Liver (tissue), 9 donors: ENCODE results near the gene DOCK9. TPM values are rescaled to one million over a fixed set of nuclear protein-coding genes. Genes with fewer than 3 reads are reported as not detected.

Experiments used
- DNase-seq: peaks from one replicate; pipeline ENCODE4 v3.0.0-alpha.2; 2017; ENCODE audit warnings: low spot score
- H3K27ac ChIP-seq, 2 donors: one replicate each; pipeline ENCODE4 v1.7.0; 2013; ENCODE audit warnings: inconsistent platforms in 2 of 2, low read length in 2 of 2, control low read depth in 1 of 2, low read depth in 1 of 2, mild to moderate bottlenecking in 1 of 2
- H3K27me3 ChIP-seq, 4 donors: one replicate each; pipeline versions ENCODE4 v1.6.1 to v1.7.0; 2013; ENCODE audit warnings: low read length in 3 of 4, inconsistent platforms in 1 of 4, mild to moderate bottlenecking in 1 of 4, moderate library complexity in 1 of 4; ENCODE audit not compliant: control insufficient read depth in 4 of 4, insufficient read depth in 4 of 4
- H3K36me3 ChIP-seq, 4 donors: one replicate each; pipeline versions ENCODE4 v1.6.1 to v1.7.0; 2013; ENCODE audit warnings: low read length in 3 of 4, mild to moderate bottlenecking in 3 of 4, low read depth in 1 of 4, moderate library complexity in 1 of 4; ENCODE audit not compliant: control insufficient read depth in 4 of 4, insufficient read depth in 3 of 4
- H3K4me1 ChIP-seq, 4 donors: one replicate each; pipeline versions ENCODE4 v1.6.1 to v1.7.0; 2013; ENCODE audit warnings: low read length in 3 of 4, mild to moderate bottlenecking in 3 of 4, moderate library complexity in 1 of 4; ENCODE audit not compliant: control insufficient read depth in 4 of 4, insufficient read depth in 4 of 4
- H3K4me3 ChIP-seq, 3 donors: one replicate each; pipeline versions ENCODE4 v1.6.1 to v1.7.0; 2013; ENCODE audit warnings: low read length in 3 of 3, control low read depth in 1 of 3, low read depth in 1 of 3, mild to moderate bottlenecking in 1 of 3
- H3K9ac ChIP-seq, 2 donors: one replicate each; pipeline ENCODE4 v1.7.0; 2013; ENCODE audit warnings: low read length in 2 of 2, mild to moderate bottlenecking in 2 of 2, moderate library complexity in 2 of 2, control low read depth in 1 of 2, low read depth in 1 of 2
- H3K9me3 ChIP-seq, 4 donors: one replicate each; pipeline versions ENCODE4 v1.6.1 to v1.7.0; 2013; ENCODE audit warnings: low read length in 3 of 4; ENCODE audit not compliant: control insufficient read depth in 4 of 4
- ATF3 ChIP-seq: IDR thresholded peaks from 2 replicates; pipeline ENCODE4 v1.6.1; 2016; ENCODE audit warnings: antibody characterized with exemption
- CTCF ChIP-seq: fragments of 150-350 bp; IDR thresholded peaks from 2 replicates; pipeline ENCODE4 v1.5.1; 2017; ENCODE audit warnings: improper control_type of control experiment, low read depth, low read length; ENCODE audit not compliant: missing input control
- EGR1 ChIP-seq, 2 donors: IDR thresholded peaks; 2 replicates each; pipeline ENCODE4 v1.6.1; 2016 to 2018; ENCODE audit warnings: antibody characterized with exemption in 2 of 2, low read depth in 2 of 2
- FOXA1 ChIP-seq: IDR thresholded peaks from 2 replicates; pipeline ENCODE4 v1.6.1; 2016; ENCODE audit warnings: antibody characterized with exemption
- GABPA ChIP-seq, 2 donors: IDR thresholded peaks in 1 of 2; conservative IDR thresholded peaks in 1 of 2; 2 replicates each; pipeline ENCODE4 v1.6.1; 2016; ENCODE audit warnings: antibody characterized with exemption in 2 of 2, mild to moderate bottlenecking in 1 of 2, moderate library complexity in 1 of 2
- HNF4A ChIP-seq, 2 donors: conservative IDR thresholded peaks; 2 replicates each; pipeline ENCODE4 v1.6.1; 2016; ENCODE audit warnings: antibody characterized with exemption in 2 of 2, mild to moderate bottlenecking in 2 of 2
- HNF4G ChIP-seq: IDR thresholded peaks from 2 replicates; pipeline ENCODE4 v1.6.1; 2016; ENCODE audit warnings: antibody characterized with exemption
- JUND ChIP-seq, 2 donors: IDR thresholded peaks; 2 replicates each; pipeline ENCODE4 v1.6.1; 2016; ENCODE audit warnings: antibody characterized with exemption in 2 of 2
- NR2F2 ChIP-seq: IDR thresholded peaks from 2 replicates; pipeline ENCODE4 v1.6.1; 2016; ENCODE audit warnings: antibody characterized with exemption
- RAD21 ChIP-seq, 2 donors: IDR thresholded peaks; 2 replicates each; pipeline ENCODE4 v1.6.1; 2016; ENCODE audit warnings: antibody characterized with exemption in 2 of 2, mild to moderate bottlenecking in 2 of 2
- REST ChIP-seq: IDR thresholded peaks from 2 replicates; pipeline ENCODE4 v1.6.1; 2016; ENCODE audit warnings: antibody characterized with exemption, mild to moderate bottlenecking
- RXRA ChIP-seq, 2 donors: IDR thresholded peaks; 2 replicates each; pipeline ENCODE4 v1.6.1; 2017 to 2018; ENCODE audit warnings: antibody characterized with exemption in 2 of 2, mild to moderate bottlenecking in 1 of 2
- SP1 ChIP-seq: IDR thresholded peaks from 2 replicates; pipeline ENCODE4 v1.6.1; 2018; ENCODE audit warnings: antibody characterized with exemption, mild to moderate bottlenecking
- TAF1 ChIP-seq: conservative IDR thresholded peaks from 2 replicates; pipeline ENCODE4 v1.6.1; 2016; ENCODE audit warnings: antibody characterized with exemption, mild to moderate bottlenecking
- YY1 ChIP-seq: IDR thresholded peaks from 2 replicates; pipeline ENCODE4 v1.6.1; 2016; ENCODE audit warnings: antibody characterized with exemption, mild to moderate bottlenecking
- WGBS: extraction: QIAGEN DNeasy Blood & Tissue Kit; methylation state at CpG from one replicate; pipeline ENCODE4 v1.1.7; 2013; 5-methylcytosine and 5-hydroxymethylcytosine counted together
- polyA plus RNA-seq, 2 donors: library from polyadenylated mRNA; stranded (reverse) in 1 of 2; unstranded in 1 of 2; fragments of 200-250 nt in 1 of 2; fragments of >200 nt in 1 of 2; fragmentation: Nextera tagmentation in 1 of 2; extraction: Ambion mirVana in 1 of 2; gene quantifications; one replicate each; pipeline versions ENCODE4 v1.2.1 to v1.2.3, GENCODE V29; 2013 to 2015
- total RNA-seq, 2 donors: library from RNA; depleted of rRNA; stranded (reverse); fragments of >200 nt; gene quantifications; one replicate each; pipeline ENCODE4 v1.2.3, GENCODE V29; 2014
- donor health status: healthy.
- donor health status: healthy.
- donor health status: healthy.
- donor health status: healthy.
- donor health status: healthy.

The DOCK9 gene
- total and polyA plus RNA-seq, 4 donors: 5.4 to 31.3 (median 10.6) TPM

GRCh38 chr13:98804336-98804855, 173.5 kb downstream of the DOCK9 start (continued):
- TF ChIP-seq REST (no peak), HNF4G (no peak), NR2F2 (no peak), ATF3 (no peak), RXRA (IDR thresholded peaks at IDR 0.05) (no peak), EGR1 (IDR thresholded peaks at IDR 0.05; ENCODE audit: low read depth in 2 of 2) (no peak), SP1 (no peak)

GRCh38 chr13:98803921-98804320, 173.9 kb downstream of the DOCK9 start:
- 98% methylated on average over 10 of the region's 10 CpGs for WGBS
- peaks cover 4 to 15% (median 6%) of the 10 kb centered on the region in 4 donors for H3K4me1 ChIP-seq
- DNase-seq: no peak
- no peak overlapping the region for H3K27ac ChIP-seq
- TF ChIP-seq HNF4A (conservative IDR thresholded peaks at IDR 0.05) (no peak), GABPA (IDR thresholded peaks at IDR 0.05 in 1 of 2, conservative IDR thresholded peaks at IDR 0.05 in 1 of 2) (no peak), REST (no peak), RAD21 (IDR thresholded peaks at IDR 0.05) (no peak)
- no peak overlapping the region for H3K9ac ChIP-seq
- peaks cover 2 to 11% (median 3%) of the 10 kb centered on the region in 4 donors for H3K36me3 ChIP-seq
- no peaks in the 10 kb centered on the region for H3K9me3 ChIP-seq
- H3K4me3 ChIP-seq: no peak overlapping the region
- no peaks in the 10 kb centered on the region for H3K27me3 ChIP-seq

GRCh38 chr13:98803111-98803561, 174.7 kb downstream of the DOCK9 start:
- Histone ChIP-seq H3K36me3 (peaks cover 2 to 11% (median 3%) of the 10 kb centered on the region in 4 donors), H3K27me3 (no peaks in the 10 kb centered on the region), H3K9ac (no peak overlapping the region), H3K27ac (no peak overlapping the region), H3K9me3 (no peaks in the 10 kb centered on the region), H3K4me1 (peaks cover 4 to 21% (median 11%) of the 10 kb centered on the region in 4 donors), H3K4me3 (no peak overlapping the region)
- 95% methylated on average over 7 of the region's 7 CpGs for WGBS
- DNase-seq: no peak
- TF ChIP-seq JUND (IDR thresholded peaks at IDR 0.05) (no peak), HNF4A (conservative IDR thresholded peaks at IDR 0.05) (no peak), REST (no peak), TAF1 (no peak), GABPA (IDR thresholded peaks at IDR 0.05 in 1 of 2, conservative IDR thresholded peaks at IDR 0.05 in 1 of 2) (no peak), RAD21 (IDR thresholded peaks at IDR 0.05) (no peak), CTCF (no peak), RXRA (IDR thresholded peaks at IDR 0.05) (no peak), NR2F2 (no peak), FOXA1 (no peak), EGR1 (IDR thresholded peaks at IDR 0.05; ENCODE audit: low read depth in 2 of 2) (no peak), HNF4G (no peak), ATF3 (no peak), YY1 (no peak)
